WTC11 (cell line): ENCODE data around the gene APBB3.

Experiments used
- AFF4 ChIP-seq: sonication (generic); formaldehyde crosslinking; IDR thresholded peaks from 2 replicates; pipeline ENCODE4 v1.8.1; 2023; ENCODE audit warnings: mild to moderate bottlenecking, missing genetic modification reagents, borderline replicate concordance
- ATF3 ChIP-seq: sonication (generic); formaldehyde crosslinking; conservative IDR thresholded peaks from 2 replicates; pipeline ENCODE4 v1.8.1; 2022; ENCODE audit warnings: mild to moderate bottlenecking, missing genetic modification reagents
- ATF6 ChIP-seq: sonication (generic); formaldehyde crosslinking; IDR thresholded peaks from 2 replicates; pipeline ENCODE4 v1.8.1; 2023; ENCODE audit warnings: mild to moderate bottlenecking, missing genetic modification reagents
- CTCF ChIP-seq: fragments of 200-600 bp; IDR thresholded peaks from 2 replicates; pipeline ENCODE4 v1.8.0; 2022; ENCODE audit warnings: antibody characterized with exemption
- ETV6 ChIP-seq: sonication (generic); formaldehyde crosslinking; IDR thresholded peaks from 2 replicates; pipeline ENCODE4 v1.8.1; 2022; ENCODE audit warnings: mild to moderate bottlenecking, missing genetic modification reagents
- FOXP4 ChIP-seq: sonication (generic); formaldehyde crosslinking; IDR thresholded peaks from 2 replicates; pipeline ENCODE4 v1.8.0; 2022; ENCODE audit warnings: mild to moderate bottlenecking, missing genetic modification reagents
- IRF2 ChIP-seq: sonication (generic); formaldehyde crosslinking; IDR thresholded peaks from 2 replicates; pipeline ENCODE4 v1.8.0; 2022; ENCODE audit warnings: low read depth, missing genetic modification reagents, borderline replicate concordance
- MAX ChIP-seq: sonication (generic); formaldehyde crosslinking; IDR thresholded peaks from 2 replicates; pipeline ENCODE4 v1.8.0; 2022; ENCODE audit warnings: mild to moderate bottlenecking, missing genetic modification reagents
- MXD4 ChIP-seq: fragments of 250-450 bp; sonication (Bioruptor Pico); IDR thresholded peaks from 2 replicates; pipeline ENCODE4 v1.8.0; 2021; ENCODE audit warnings: mild to moderate bottlenecking, moderate library complexity, borderline replicate concordance
- NR1H2 ChIP-seq: sonication (generic); formaldehyde crosslinking; IDR thresholded peaks from 2 replicates; pipeline ENCODE4 v1.9.0; 2021; ENCODE audit warnings: mild to moderate bottlenecking, moderate library complexity, missing genetic modification reagents
- NR2C2 ChIP-seq: sonication (generic); formaldehyde crosslinking; IDR thresholded peaks from 2 replicates; pipeline ENCODE4 v1.8.0; 2022; ENCODE audit warnings: mild to moderate bottlenecking, missing genetic modification reagents
- SOX15 ChIP-seq: fragments of 250-450 bp; sonication (Bioruptor Pico); IDR thresholded peaks from 2 replicates; pipeline ENCODE4 v1.9.0; 2021; ENCODE audit warnings: mild to moderate bottlenecking

GRCh38 chr5:140608722-140609121 lies 44.3 kb upstream of the APBB3 start:
- TF ChIP-seq MAX (CRISPR knock-in tag) (no peak), NR2C2 (CRISPR knock-in tag) (no peak), FOXP4 (no peak), IRF2 (CRISPR knock-in tag) (no peak), ATF3 (no peak), MXD4 (CRISPR knock-in tag) (no peak), NR1H2 (CRISPR knock-in tag) (no peak), SOX15 (CRISPR knock-in tag) (no peak), CTCF (no peak), ATF6 (CRISPR knock-in tag) (no peak), AFF4 (CRISPR knock-in tag) (no peak), ETV6 (CRISPR knock-in tag) (no peak)
